ENCODE data around the gene TRIM29.

TRIM29 gene

GRCh38 chr11:120141113-120141767, 3.3 kb upstream of the TRIM29 start:
- TF ChIP-seq CREB5 (CRISPR knock-in tag; IDR thresholded peaks at IDR 0.05; ENCODE audit: low read depth) = no peak
- TF ChIP-seq ZC3H10 (CRISPR knock-in tag; IDR thresholded peaks at IDR 0.05) = no peak
- TF ChIP-seq ESRRG (CRISPR knock-in tag; IDR thresholded peaks at IDR 0.05) = no peak
- TF ChIP-seq PPARA (CRISPR knock-in tag; IDR thresholded peaks at IDR 0.05; ENCODE audit: borderline replicate concordance) = no peak
- ATAC-seq = no peak

- no peak for ATAC-seq
These were observed 1.6 kb upstream of the TRIM29 start for GRCh38 chr11:120139316-120140069.

GRCh38 chr11:120137187-120137610, 714 bp downstream of the TRIM29 start:
- no peak for ATAC-seq
- no peak for TF ChIP-seq GLIS3 (CRISPR knock-in tag; IDR thresholded peaks at IDR 0.05)
- TF ChIP-seq TSHZ2 (CRISPR knock-in tag; IDR thresholded peaks at IDR 0.05) = no peak
- TF ChIP-seq ZFP30 (CRISPR knock-in tag; IDR thresholded peaks at IDR 0.05) = no peak

More at GRCh38 chr11:120139316-120140069, 1.6 kb upstream of the TRIM29 start:
- no peak for TF ChIP-seq ZNF70 (CRISPR knock-in tag; IDR thresholded peaks at IDR 0.05)
- TF ChIP-seq ZC3H10 (CRISPR knock-in tag; IDR thresholded peaks at IDR 0.05) = no peak
- TF ChIP-seq GLIS3 (CRISPR knock-in tag; IDR thresholded peaks at IDR 0.05) = no peak
- TF ChIP-seq ZNF8 (CRISPR knock-in tag; IDR thresholded peaks at IDR 0.05) = no peak
- TF ChIP-seq TSHZ2 (CRISPR knock-in tag; IDR thresholded peaks at IDR 0.05) = no peak
- no peak for TF ChIP-seq BACH2 (CRISPR knock-in tag; IDR thresholded peaks at IDR 0.05; ENCODE audit: borderline replicate concordance)
- TF ChIP-seq CSRNP3 (CRISPR knock-in tag; IDR thresholded peaks at IDR 0.05) = no peak
- TF ChIP-seq ESRRG (CRISPR knock-in tag; IDR thresholded peaks at IDR 0.05) = no peak
- no peak for TF ChIP-seq SNAI2 (CRISPR knock-in tag; IDR thresholded peaks at IDR 0.05)
- TF ChIP-seq PATZ1 (CRISPR knock-in tag; IDR thresholded peaks at IDR 0.05; ENCODE audit: borderline replicate concordance) = no peak
- TF ChIP-seq ZFP30 (CRISPR knock-in tag; IDR thresholded peaks at IDR 0.05) = no peak
- no peak for TF ChIP-seq ARNTL (CRISPR knock-in tag; IDR thresholded peaks at IDR 0.05; ENCODE audit: borderline replicate concordance, low read depth)
- TF ChIP-seq ZFP3 (CRISPR knock-in tag; IDR thresholded peaks at IDR 0.05) = no peak

GRCh38 chr11:120136356-120136755, 1.6 kb downstream of the TRIM29 start:
- ATAC-seq = no peak
- no peak for TF ChIP-seq ZC3H10 (CRISPR knock-in tag; IDR thresholded peaks at IDR 0.05)
- no peak for TF ChIP-seq ZFP3 (CRISPR knock-in tag; IDR thresholded peaks at IDR 0.05)
- TF ChIP-seq PATZ1 (CRISPR knock-in tag; IDR thresholded peaks at IDR 0.05; ENCODE audit: borderline replicate concordance) = no peak
- no peak for TF ChIP-seq CREB5 (CRISPR knock-in tag; IDR thresholded peaks at IDR 0.05; ENCODE audit: low read depth)
- TF ChIP-seq ZNF565 (CRISPR knock-in tag; conservative IDR thresholded peaks at IDR 0.05; ENCODE audit: low read depth) = no peak

Data from SK-N-SH treated with all-trans-retinoic acid at 6 μM for 48 hours (cell line).